HCT116 (cell line): ENCODE results near the gene TULP4. TPM values are rescaled to one million over a fixed set of nuclear protein-coding genes. Genes with fewer than 3 reads are reported as not detected.

Experiments used
- ATAC-seq: fragments of 200-7000 bp; cut with Tn5 transposase; 2 replicates; pipeline ENCODE4 v1.9.1; 2020; ENCODE audit warnings: mild to moderate bottlenecking, moderate library complexity
- BruUV-seq: library from RNA; stranded (reverse); fragments of 400-500 nt; replicated peaks from 2 replicates; lab custom pipeline; 2021; lab: Mats Ljungman, UMichigan
- CTCF ChIA-PET: fragments of 300-600 bp; sonication (Branson Sonifier 250); formaldehyde crosslinking; loops from one replicate; lab custom pipeline; 2021; ENCODE audit warnings: antibody characterized with exemption; lab: Charles Lee
- POLR2A ChIA-PET: fragments of 300-600, 350-600 bp; sonication (Branson Sonifier 250); formaldehyde crosslinking; loops from one replicate; lab custom pipeline; 2021; ENCODE audit warnings: antibody characterized with exemption; lab: Charles Lee
- RAD21 ChIA-PET, 2 experiments: fragments of 300-600 bp; sonication (Branson Sonifier 250); formaldehyde crosslinking; loops; one replicate each; lab custom pipeline; 2023; ENCODE audit warnings: low total read pairs in 2 of 2; ENCODE audit not compliant: uncharacterized antibody in 2 of 2, unreplicated experiment in 2 of 2, low non-redundant PET in 1 of 2; lab: Charles Lee
- DNase-seq: peaks from one replicate; pipeline ENCODE4 v3.0.0-alpha.2; 2010; ENCODE audit warnings: low read depth, low spot score
- H2AFZ ChIP-seq: fragments of 200-600 bp; shearing (Covaris generic), sonication (generic); 2 replicates; pipeline ENCODE4 v1.6.1; 2017; ENCODE audit warnings: low read depth, mixed run types, mixed read lengths, antibody characterized with exemption, low read length; ENCODE audit not compliant: poor library complexity, severe bottlenecking
- H3K27ac ChIP-seq: 2 replicates; pipeline ENCODE4 v1.5.1; 2012; ENCODE audit warnings: low read depth, low read length
- H3K27me3 ChIP-seq: fragments of 200-600 bp; sonication (generic); 2 replicates; pipeline ENCODE4 v1.6.1; 2016; ENCODE audit warnings: mixed run types, low read length, mixed read lengths; ENCODE audit not compliant: insufficient read depth
- H3K36me3 ChIP-seq, 2 experiments: fragments of 200-500 bp in 1 of 2; fragments of 200-600 bp in 1 of 2; sonication (Bioruptor generic) in 1 of 2; sonication (generic) in 1 of 2; 2 replicates each; pipeline versions ENCODE4 v1.5.1 to v1.6.1; 2014 to 2016; ENCODE audit warnings: low read length in 2 of 2, inconsistent platforms in 1 of 2, mixed read lengths in 1 of 2, mixed run types in 1 of 2; ENCODE audit not compliant: insufficient read depth in 2 of 2, control insufficient read depth in 1 of 2
- H3K4me1 ChIP-seq, 2 experiments: fragments of 200-600 bp in 1 of 2; sonication (generic) in 1 of 2; 2 replicates each; pipeline versions ENCODE4 v1.5.1 to v1.6.1; 2012 to 2017; ENCODE audit warnings: low read length in 2 of 2, inconsistent platforms in 1 of 2, mild to moderate bottlenecking in 1 of 2, mixed read lengths in 1 of 2, mixed run types in 1 of 2, moderate library complexity in 1 of 2; ENCODE audit not compliant: insufficient read depth in 2 of 2, control insufficient read depth in 1 of 2
- H3K4me2 ChIP-seq: fragments of 200-600 bp; sonication (generic); 2 replicates; pipeline ENCODE4 v1.6.1; 2017; ENCODE audit warnings: mixed run types, low read length, mixed read lengths
- H3K4me3 ChIP-seq, 2 experiments: fragments of 200-600 bp in 1 of 2; sonication (generic) in 1 of 2; replicated peaks in 1 of 2; 2 replicates each; pipeline ENCODE4 v1.5.1; 2011 to 2016; ENCODE audit warnings: low read length in 2 of 2, control low read depth in 1 of 2, low read depth in 1 of 2, mild to moderate bottlenecking in 1 of 2, mixed read lengths in 1 of 2, mixed run types in 1 of 2
- H3K79me2 ChIP-seq: fragments of 200-600 bp; sonication (generic); 2 replicates; pipeline ENCODE4 v1.6.1; 2017; ENCODE audit warnings: mild to moderate bottlenecking, mixed run types, low read length, moderate library complexity, mixed read lengths; ENCODE audit not compliant: insufficient read depth
- H3K9ac ChIP-seq: fragments of 200-600 bp; sonication (generic); 2 replicates; pipeline ENCODE4 v1.6.1; 2016; ENCODE audit warnings: low read length, mixed read lengths
- H3K9me2 ChIP-seq: fragments of 200-600 bp; sonication (generic), shearing (Covaris generic); 2 replicates; pipeline ENCODE4 v1.6.1; 2017; ENCODE audit warnings: mixed run types, mild to moderate bottlenecking, moderate library complexity; ENCODE audit not compliant: insufficient read depth
- H3K9me3 ChIP-seq, 2 experiments: fragments of 200-500 bp in 1 of 2; fragments of 200-600 bp in 1 of 2; sonication (Bioruptor generic) in 1 of 2; sonication (generic) in 1 of 2; 2 replicates each; pipeline ENCODE4 v1.6.1; 2014 to 2017; ENCODE audit warnings: low read length in 2 of 2, mixed read lengths in 2 of 2, inconsistent platforms in 1 of 2, low read depth in 1 of 2, mild to moderate bottlenecking in 1 of 2, mixed run types in 1 of 2, moderate library complexity in 1 of 2; ENCODE audit not compliant: control insufficient read depth in 1 of 2, insufficient read depth in 1 of 2
- H4K20me1 ChIP-seq: fragments of 200-600 bp; sonication (generic), shearing (Covaris generic); 2 replicates; pipeline ENCODE4 v1.6.1; 2017; ENCODE audit warnings: mixed run types, mild to moderate bottlenecking, moderate library complexity; ENCODE audit not compliant: insufficient read depth
- CEBPB ChIP-seq: IDR thresholded peaks from 2 replicates; pipeline ENCODE4 v1.6.1; 2012; ENCODE audit warnings: low read depth
- ELF1 ChIP-seq: IDR thresholded peaks from 2 replicates; pipeline ENCODE4 v1.6.1; 2012; ENCODE audit warnings: low read depth, borderline replicate concordance
- EZH2phosphoT487 ChIP-seq: fragments of 200-600 bp; IDR thresholded peaks from 2 replicates; pipeline ENCODE4 v1.6.1; 2018; ENCODE audit warnings: antibody characterized with exemption, borderline replicate concordance
- FOSL1 ChIP-seq: IDR thresholded peaks from 2 replicates; pipeline ENCODE4 v1.6.1; 2012; ENCODE audit warnings: low read depth
- JUND ChIP-seq: IDR thresholded peaks from 2 replicates; pipeline ENCODE4 v1.6.1; 2012
- MAX ChIP-seq: IDR thresholded peaks from 2 replicates; pipeline ENCODE4 v1.6.1; 2012
- POLR2A ChIP-seq: IDR thresholded peaks from 2 replicates; pipeline ENCODE4 v1.7.0; 2011; ENCODE audit warnings: borderline replicate concordance; ENCODE audit not compliant: insufficient read depth, insufficient read length; ENCODE audit errors: extremely low read depth
- SIN3A ChIP-seq: IDR thresholded peaks from 2 replicates; pipeline ENCODE4 v1.6.1; 2012; ENCODE audit warnings: low read depth
- YY1 ChIP-seq: IDR thresholded peaks from 2 replicates; pipeline ENCODE4 v1.6.1; 2011; ENCODE audit warnings: low read length, low read depth, moderate library complexity, mild to moderate bottlenecking; ENCODE audit not compliant: insufficient replicate concordance; ENCODE audit errors: extremely low read depth
- ZFX ChIP-seq: fragments of 450-650 bp; IDR thresholded peaks from 2 replicates; pipeline ENCODE4 v1.6.1; 2017
- intact Hi-C: fragments of 100-400 bp; cut with micrococcal nuclease; formaldehyde crosslinking; loops from 2 replicates; pipeline ENCODE4 v1.10.0; 2022
- total RNA-seq: library from RNA; stranded (reverse); gene quantifications from one replicate; pipeline ENCODE4 v1.2.1, GENCODE V29; 2021; ENCODE audit not compliant: unreplicated experiment
- TF ChIP-seq, protein P1 (sequence below), 3 experiments: fragments of 200-600 bp in 1 of 3; sonication (generic) in 1 of 3; IDR thresholded peaks in 2 of 3; conservative IDR thresholded peaks in 1 of 3; 2 replicates each; pipeline ENCODE4 v1.5.1; 2012 to 2017; ENCODE audit warnings: low read depth in 2 of 3, low read length in 2 of 3, antibody characterized with exemption in 1 of 3, borderline replicate concordance in 1 of 3, control low read depth in 1 of 3, mild to moderate bottlenecking in 1 of 3, mixed read lengths in 1 of 3, mixed run types in 1 of 3, moderate library complexity in 1 of 3; ENCODE audit not compliant: insufficient read depth in 1 of 3
- TF ChIP-seq, protein P2 (sequence below): IDR thresholded peaks from 2 replicates; pipeline ENCODE4 v1.6.1; 2011; ENCODE audit warnings: mild to moderate bottlenecking, low read length, moderate library complexity; ENCODE audit not compliant: insufficient replicate concordance; ENCODE audit errors: extremely low read depth

TULP4 gene
- total RNA-seq, 1 experiment from 2014 or later: 70.8 TPM

- H3K9ac ChIP-seq: no peak overlapping the region
- no peaks in the 10 kb centered on the region for H4K20me1 ChIP-seq
- RAD21 ChIA-PET: no interaction called here
- intact Hi-C loops: no loop called here
- no peak overlapping the region for H3K27ac ChIP-seq
- no peak for DNase-seq
- no peak overlapping the region for H3K4me3 ChIP-seq
- CTCF ChIA-PET: no interaction called here
- POLR2A ChIA-PET: no interaction called here
- no peaks in the 10 kb centered on the region for H3K9me3 ChIP-seq
- BruUV-seq: no TSS peak
- TF ChIP-seq MAX (peak; percentile 33; the same call in 1 of the 2 replicates), JUND (peak; percentile 67), ZFX (no peak), FOSL1 (peak; percentile 75), CEBPB (peak; percentile 56; the same call in 1 of the 2 replicates)
- peak overlapping the region; percentile 23 for H3K4me2 ChIP-seq
- H3K36me3 ChIP-seq: no peaks in the 10 kb centered on the region
- no peaks in the 10 kb centered on the region for H3K27me3 ChIP-seq
- H3K9me2 ChIP-seq: no peaks in the 10 kb centered on the region
- peak; percentile 34; the same call in 1 of the 2 replicates for ATAC-seq
- H2AFZ ChIP-seq: no peak overlapping the region
- peaks cover 80% of the 10 kb centered on the region for H3K79me2 ChIP-seq
- peaks cover 18 to 25% of the 10 kb centered on the region in 2 experiments for H3K4me1 ChIP-seq
These were observed 10.7 kb downstream of the TULP4 start for GRCh38 chr6:158322724-158323560.

DNA sequence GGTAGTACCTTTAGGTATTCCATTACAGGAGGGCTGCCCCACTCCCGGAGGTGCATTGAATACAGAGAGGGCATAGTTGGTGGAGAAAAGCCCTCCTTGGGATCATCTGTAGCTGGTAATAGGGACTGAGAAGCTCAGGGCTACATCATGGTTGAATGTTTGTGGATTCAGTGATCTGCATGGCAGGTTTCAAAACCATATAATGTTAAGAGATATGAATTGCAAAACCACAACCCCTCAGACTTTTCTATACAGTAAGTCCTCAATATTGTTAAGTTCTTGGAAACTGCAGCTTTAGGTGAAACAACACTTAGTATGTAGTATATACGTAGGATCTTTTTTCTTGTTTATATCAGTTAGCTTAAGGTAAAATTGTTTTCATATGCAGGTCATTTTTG is 11.3 kb downstream of the TULP4 start:
- H3K4me2 ChIP-seq: peak overlapping the region; percentile 23
- no peaks in the 10 kb centered on the region for H3K36me3 ChIP-seq
- no peak overlapping the region for H3K27ac ChIP-seq
- H2AFZ ChIP-seq: no peak overlapping the region
- no peak for DNase-seq
- no peaks in the 10 kb centered on the region for H3K27me3 ChIP-seq
- H3K4me1 ChIP-seq: peaks cover 20 to 29% of the 10 kb centered on the region in 2 experiments
- BruUV-seq: no TSS peak
- no peak for ATAC-seq
- H3K9me2 ChIP-seq: no peaks in the 10 kb centered on the region
- ChIA-PET POLR2A (no interaction called here), CTCF (no interaction called here), RAD21 (no interaction called here)
- H3K9ac ChIP-seq: no peak overlapping the region
- TF ChIP-seq CEBPB (no peak), YY1 (no peak), POLR2A (no peak), SIN3A (no peak), EZH2phosphoT487 (no peak), ELF1 (no peak)
- TF ChIP-seq, protein P1, sequence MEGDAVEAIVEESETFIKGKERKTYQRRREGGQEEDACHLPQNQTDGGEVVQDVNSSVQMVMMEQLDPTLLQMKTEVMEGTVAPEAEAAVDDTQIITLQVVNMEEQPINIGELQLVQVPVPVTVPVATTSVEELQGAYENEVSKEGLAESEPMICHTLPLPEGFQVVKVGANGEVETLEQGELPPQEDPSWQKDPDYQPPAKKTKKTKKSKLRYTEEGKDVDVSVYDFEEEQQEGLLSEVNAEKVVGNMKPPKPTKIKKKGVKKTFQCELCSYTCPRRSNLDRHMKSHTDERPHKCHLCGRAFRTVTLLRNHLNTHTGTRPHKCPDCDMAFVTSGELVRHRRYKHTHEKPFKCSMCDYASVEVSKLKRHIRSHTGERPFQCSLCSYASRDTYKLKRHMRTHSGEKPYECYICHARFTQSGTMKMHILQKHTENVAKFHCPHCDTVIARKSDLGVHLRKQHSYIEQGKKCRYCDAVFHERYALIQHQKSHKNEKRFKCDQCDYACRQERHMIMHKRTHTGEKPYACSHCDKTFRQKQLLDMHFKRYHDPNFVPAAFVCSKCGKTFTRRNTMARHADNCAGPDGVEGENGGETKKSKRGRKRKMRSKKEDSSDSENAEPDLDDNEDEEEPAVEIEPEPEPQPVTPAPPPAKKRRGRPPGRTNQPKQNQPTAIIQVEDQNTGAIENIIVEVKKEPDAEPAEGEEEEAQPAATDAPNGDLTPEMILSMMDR (IDR thresholded peaks at IDR 0.05 in 2 of 3, conservative IDR thresholded peaks at IDR 0.05 in 1 of 3; ENCODE audit: borderline replicate concordance in 1 of 3, insufficient read depth in 1 of 3, low read depth in 2 of 3, low read length in 2 of 3): no peak
- TF ChIP-seq, protein P2, sequence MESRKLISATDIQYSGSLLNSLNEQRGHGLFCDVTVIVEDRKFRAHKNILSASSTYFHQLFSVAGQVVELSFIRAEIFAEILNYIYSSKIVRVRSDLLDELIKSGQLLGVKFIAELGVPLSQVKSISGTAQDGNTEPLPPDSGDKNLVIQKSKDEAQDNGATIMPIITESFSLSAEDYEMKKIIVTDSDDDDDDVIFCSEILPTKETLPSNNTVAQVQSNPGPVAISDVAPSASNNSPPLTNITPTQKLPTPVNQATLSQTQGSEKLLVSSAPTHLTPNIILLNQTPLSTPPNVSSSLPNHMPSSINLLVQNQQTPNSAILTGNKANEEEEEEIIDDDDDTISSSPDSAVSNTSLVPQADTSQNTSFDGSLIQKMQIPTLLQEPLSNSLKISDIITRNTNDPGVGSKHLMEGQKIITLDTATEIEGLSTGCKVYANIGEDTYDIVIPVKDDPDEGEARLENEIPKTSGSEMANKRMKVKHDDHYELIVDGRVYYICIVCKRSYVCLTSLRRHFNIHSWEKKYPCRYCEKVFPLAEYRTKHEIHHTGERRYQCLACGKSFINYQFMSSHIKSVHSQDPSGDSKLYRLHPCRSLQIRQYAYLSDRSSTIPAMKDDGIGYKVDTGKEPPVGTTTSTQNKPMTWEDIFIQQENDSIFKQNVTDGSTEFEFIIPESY: no peak
- H3K4me3 ChIP-seq: no peak overlapping the region
- H3K9me3 ChIP-seq: no peaks in the 10 kb centered on the region
- no peaks in the 10 kb centered on the region for H4K20me1 ChIP-seq
- intact Hi-C loops: no loop called here
- H3K79me2 ChIP-seq: peaks cover 80% of the 10 kb centered on the region
